NCI-H1048 (cell line): Measurements from ENCODE around the gene FAM47E.
"Not testable (repeated sequence)": the region's sequence is repeated elsewhere in the genome, so short reads cannot be mapped to it uniquely, and the experiment has no call there.

Experiments used
- DNase-seq: peaks from one replicate; lab custom pipeline; 2025; lab: John Stamatoyannopoulos, UW

Gene FAM47E

GRCh38 chr4:76226418-76226817 lies 25.1 kb upstream of the FAM47E start:
- no peak for DNase-seq

DNA sequence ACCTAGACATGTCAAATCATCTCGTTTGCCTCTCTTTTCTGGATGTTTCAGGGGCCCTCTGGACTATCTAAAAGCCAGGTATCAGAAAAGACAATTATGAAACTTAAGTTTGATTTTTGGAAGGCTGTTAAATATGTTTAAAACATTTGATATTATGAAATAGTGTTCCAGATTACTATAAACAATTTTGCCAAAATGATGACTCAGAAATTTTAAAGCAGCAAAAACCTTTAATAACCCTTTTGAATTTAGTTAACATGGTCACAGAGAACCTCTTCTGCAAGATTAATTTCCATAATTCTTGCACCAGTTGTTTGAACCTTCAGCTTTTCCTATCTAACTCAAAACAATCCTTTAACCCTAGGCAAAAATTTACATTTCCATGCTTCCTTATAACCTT lies 18.8 kb upstream of the FAM47E start:
- DNase-seq = no peak

GRCh38 chr4:76233083-76233482 lies 18.4 kb upstream of the FAM47E start:
- no peak for DNase-seq

GRCh38 chr4:76233529-76233928 lies 18.0 kb upstream of the FAM47E start:
- DNase-seq = no peak

DNA sequence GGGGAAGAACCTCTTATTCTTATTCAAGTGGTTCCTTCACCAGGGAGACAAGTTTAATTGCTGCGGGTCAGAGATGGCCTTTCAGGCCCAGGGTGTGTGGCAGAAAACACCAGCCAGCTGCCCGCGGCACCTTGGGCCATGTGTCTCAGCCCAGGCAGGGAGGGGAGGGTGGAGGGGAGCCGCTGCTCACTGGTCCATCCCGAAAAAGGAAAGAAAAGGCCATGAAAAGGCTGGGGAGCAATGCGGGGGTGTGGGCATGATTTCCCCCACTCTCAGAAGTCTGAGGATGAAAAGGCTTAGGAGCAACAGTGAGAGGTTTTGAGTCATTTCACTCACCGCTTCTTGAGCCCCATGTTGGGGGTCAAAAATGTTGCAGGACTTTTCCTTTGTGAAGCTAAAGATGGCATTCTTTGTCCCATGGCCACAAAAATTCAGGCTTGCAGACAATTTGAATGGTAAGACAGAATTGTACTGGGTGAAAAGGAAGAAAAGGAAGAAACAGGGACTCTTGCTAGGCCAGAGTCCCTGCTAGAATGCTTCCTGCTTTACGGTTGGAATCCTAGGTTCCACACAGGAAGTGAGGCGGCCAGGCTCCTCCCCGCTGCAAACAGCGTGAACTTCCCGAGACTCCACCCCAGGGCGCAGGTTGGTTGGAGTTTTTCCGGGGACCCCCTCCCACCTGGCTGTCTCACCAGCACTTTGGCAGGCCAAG lies 17.4 kb upstream of the FAM47E start:
- no peak for DNase-seq

DNA sequence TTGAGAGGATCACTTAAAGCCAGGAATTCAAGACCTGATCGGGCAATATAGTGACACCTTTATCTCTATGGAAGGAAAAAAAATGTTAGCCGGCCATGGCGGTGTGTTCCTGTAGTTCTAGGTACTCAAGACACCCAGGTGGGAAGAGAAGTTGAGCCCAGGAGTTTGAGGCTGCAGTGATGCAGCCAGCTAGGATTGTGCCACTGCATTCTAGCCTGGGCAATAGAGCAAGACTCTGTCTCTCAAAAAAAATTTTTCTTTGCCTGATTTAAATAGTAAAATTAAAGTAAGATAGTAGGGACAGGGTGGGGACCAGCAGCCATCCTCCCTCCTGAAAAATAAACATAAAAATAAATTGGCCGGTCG lies 16.9 kb upstream of the FAM47E start:
- DNase-seq = no peak

DNA sequence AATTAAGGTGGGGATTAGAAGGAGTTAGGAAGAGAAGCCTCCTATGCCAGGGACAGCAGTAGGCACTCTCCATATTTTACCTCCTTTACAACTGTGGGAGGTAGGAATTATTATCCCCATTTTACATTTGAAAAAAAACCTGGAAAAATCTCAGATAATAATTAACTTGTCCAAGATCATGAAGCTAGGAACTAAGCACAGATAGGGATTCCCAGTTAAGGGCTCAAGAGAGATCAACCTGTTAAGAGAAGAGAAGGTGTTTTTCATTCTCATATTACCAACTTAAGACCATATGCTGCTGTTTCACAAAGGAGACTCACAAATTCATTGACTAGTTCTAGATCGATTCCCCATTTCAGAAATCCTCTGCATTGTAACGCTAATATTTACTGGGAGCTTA lies 16.1 kb upstream of the FAM47E start:
- no peak for DNase-seq

DNA sequence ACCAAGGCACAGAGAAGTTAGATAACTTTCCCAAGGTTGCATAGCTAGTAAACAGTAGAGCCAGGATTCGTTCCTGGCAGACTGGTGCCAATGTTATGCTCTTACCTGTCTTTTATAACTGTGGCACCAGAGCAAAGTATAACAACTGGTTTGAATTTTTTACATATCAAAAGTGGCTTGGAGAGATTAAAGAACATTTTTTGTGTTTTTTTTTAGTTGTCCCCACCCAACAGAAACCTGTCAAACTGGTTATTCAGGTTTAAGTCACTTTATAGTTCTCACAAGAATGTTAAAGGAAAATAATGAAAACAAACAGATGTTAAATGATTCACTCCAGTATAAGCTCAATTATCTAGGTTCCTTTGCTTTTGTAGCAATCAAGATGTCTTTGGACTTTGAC lies 15.6 kb upstream of the FAM47E start:
- DNase-seq = peak; percentile 41

- no peak for DNase-seq
These were observed 13.3 kb upstream of the FAM47E start for GRCh38 chr4:76238236-76238635.

GRCh38 chr4:76238701-76239100 lies 12.8 kb upstream of the FAM47E start:
- no peak for DNase-seq

DNA sequence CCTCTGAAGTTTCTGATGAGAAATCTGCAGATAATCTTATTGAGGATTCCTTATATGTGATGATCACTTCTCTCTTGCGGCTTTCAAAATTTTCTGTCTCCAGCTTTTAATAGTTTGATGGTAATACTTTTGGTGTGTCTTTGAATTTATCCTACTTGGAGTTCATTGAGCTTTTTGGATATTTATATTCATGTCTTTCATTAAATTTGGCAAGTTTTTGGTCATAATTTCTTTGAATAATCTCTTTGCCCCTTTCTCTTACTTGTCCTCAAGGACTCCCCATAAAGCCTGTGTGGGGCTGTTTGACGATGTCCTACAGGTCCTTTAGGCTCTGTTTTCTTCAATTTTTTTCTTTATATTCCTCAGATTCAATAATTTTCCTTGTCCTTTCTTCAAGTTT lies 11.3 kb upstream of the FAM47E start:
- no peak for DNase-seq

- DNase-seq = not testable (repeated sequence)
These were observed 7.6 kb upstream of the FAM47E start for GRCh38 chr4:76243877-76244276.

GRCh38 chr4:76246025-76246424 lies 5.5 kb upstream of the FAM47E start:
- no peak for DNase-seq

DNA sequence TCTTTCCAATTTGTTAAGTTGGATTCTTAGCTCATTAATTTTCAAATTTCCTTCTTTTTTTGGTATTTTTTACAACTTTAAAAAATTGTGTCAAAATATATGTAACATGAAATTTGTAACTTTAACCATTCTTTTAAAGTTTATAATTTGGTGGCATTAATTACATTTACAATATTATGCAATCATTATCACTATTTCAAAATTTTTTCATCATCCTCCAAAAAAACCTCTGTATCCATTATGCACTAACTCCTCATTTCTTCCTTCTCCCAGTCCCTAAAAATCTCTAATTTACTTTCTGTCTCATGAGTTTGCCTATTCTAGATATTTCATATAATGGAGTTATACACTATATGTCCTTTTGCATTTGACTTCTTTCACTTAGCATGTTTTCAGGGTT lies 4.7 kb upstream of the FAM47E start:
- DNase-seq = no peak

- no peak for DNase-seq
These were observed 559 bp upstream of the FAM47E start for GRCh38 chr4:76250962-76251361.

DNA sequence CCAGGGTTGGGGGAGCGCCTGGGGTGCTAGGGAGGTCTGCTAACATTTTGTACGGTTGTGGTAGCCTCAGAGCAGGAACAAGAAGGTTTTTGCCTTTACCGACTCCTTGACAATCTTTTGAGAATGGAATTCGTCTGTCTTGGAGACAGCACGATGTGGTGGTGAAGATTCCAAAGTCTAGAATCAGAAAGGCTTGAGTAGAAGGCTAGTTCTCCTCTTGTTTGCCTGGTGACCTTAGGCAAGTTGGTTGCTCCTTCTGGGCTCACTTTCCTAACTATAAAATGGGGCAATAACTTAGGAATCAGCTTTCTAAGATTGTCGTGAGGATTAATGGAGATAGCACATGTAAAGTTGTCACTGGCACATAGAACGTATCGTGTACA lies 741 bp downstream of the FAM47E start:
- DNase-seq = no peak

- no peak for DNase-seq
These were observed 2.0 kb downstream of the FAM47E start for GRCh38 chr4:76253511-76253910.

- DNase-seq = no peak
These were observed 4.5 kb downstream of the FAM47E start for GRCh38 chr4:76256032-76256431.

GRCh38 chr4:76256968-76257367 lies 5.4 kb downstream of the FAM47E start:
- no peak for DNase-seq

- no peak for DNase-seq
These were observed 6.3 kb downstream of the FAM47E start for GRCh38 chr4:76257824-76258223.

- DNase-seq = no peak
These were observed 9.1 kb downstream of the FAM47E start for GRCh38 chr4:76260571-76260970.

GRCh38 chr4:76265631-76266218 lies 14.2 kb downstream of the FAM47E start:
- no peak for DNase-seq

- no peak for DNase-seq
These were observed 15.1 kb downstream of the FAM47E start for GRCh38 chr4:76266627-76267026.

DNA sequence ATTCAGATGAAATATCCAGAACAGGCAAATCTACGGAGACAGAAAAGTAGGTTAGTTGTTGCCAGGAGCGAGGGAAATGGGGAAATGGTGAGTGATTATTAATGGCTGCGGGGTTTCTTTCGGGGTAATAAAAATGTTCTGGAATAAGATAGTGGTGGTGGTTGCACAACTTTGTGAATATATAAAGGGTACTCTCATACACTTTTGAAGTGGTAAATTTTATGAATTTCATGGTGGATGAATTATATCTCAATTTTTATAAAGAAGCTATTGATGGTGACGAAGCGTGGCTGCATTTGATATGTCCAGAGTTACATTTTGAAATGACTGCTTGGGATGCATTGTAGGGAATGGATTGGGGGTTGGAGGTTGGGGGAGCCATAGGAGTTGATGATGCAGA lies 16.3 kb downstream of the FAM47E start:
- DNase-seq = no peak
